HG03565 (cell line): ENCODE measurements around the gene FGD6.
"Not testable (repeated sequence)": the region's sequence is repeated elsewhere in the genome, so short reads cannot be mapped to it uniquely, and the experiment has no call there.

Experiments used
- ATAC-seq: cut with Tn5 transposase; IDR thresholded peaks from one replicate; pipeline ENCODE4 v1.9.1; 2021; ENCODE audit warnings: mild to moderate bottlenecking, moderate library complexity; ENCODE audit not compliant: unreplicated experiment

Gene FGD6

DNA sequence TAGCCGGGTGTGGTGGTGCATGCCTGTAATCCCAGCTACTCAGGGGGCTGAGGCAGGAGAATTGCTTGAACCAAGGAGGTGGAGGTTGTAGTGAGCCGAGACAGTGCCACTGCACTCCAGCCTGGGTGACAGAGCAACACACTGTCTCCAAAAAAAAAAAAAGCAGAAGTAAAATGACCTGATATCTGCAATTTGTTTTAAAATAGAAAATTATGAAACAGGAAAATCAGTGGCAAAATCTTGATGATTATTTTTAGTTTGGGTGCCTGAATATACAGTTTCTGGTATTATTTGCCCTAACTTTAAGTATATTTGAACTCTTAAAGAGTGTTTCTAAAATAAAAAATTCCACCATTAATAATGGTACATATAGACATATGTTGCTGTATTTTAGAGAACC, 121.4 kb downstream of the FGD6 start:
- ATAC-seq = not testable (repeated sequence)

DNA sequence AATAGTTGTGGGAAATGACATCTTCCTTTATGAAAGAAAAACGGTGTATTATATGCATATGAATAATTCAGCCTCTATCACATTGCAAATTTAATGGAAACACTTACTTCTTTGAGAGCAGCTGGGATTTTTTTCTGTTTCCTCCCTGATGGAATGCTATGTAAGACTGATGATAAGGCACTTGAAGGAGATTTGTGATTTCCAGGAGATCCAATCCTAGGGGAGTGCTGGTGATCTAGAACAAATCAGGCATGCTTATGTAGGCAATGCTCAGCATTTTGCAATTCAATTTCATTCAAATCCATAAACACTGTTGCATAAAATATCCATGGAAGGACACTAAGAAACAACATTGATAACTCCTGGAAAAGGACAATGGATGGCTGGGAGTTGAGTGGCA, 127.8 kb downstream of the FGD6 start:
- no peak for ATAC-seq

DNA sequence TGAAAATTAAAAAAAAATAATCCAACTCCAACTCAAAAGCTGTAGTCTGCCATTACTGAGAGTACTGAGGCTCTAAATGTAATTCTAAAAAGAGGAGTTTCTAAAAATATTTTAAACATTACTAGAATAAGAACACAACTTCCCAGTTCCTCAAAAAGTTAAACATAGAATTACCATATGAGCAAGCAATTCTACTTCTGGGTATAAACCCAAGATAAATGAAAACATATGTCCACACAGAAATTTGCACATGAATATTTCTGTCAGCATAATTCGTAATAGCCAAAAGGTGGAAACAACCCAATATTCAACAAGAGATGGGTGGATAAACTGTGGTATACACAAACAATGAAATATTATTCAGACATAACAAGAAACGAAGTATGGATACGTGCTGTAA, 128.9 kb downstream of the FGD6 start:
- ATAC-seq = peak; percentile 57

DNA sequence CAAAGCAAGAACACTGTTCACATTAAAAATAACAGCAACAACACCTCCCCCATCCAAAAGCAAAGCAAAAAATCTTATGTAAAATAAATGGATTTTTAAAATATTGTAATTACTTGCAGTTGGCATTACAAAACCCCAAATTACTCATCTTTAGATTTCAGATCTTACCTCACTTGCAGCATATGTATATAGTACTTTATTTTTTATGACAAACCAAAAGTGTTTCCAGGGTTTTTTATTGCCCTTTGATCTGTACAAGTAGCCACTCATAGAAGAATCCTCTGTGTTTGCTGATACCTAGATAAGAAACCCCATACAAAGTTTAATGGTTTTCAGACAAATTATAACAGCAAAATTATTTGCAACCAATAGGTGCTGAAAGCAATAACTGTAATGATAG, 131.7 kb downstream of the FGD6 start:
- no peak for ATAC-seq

DNA sequence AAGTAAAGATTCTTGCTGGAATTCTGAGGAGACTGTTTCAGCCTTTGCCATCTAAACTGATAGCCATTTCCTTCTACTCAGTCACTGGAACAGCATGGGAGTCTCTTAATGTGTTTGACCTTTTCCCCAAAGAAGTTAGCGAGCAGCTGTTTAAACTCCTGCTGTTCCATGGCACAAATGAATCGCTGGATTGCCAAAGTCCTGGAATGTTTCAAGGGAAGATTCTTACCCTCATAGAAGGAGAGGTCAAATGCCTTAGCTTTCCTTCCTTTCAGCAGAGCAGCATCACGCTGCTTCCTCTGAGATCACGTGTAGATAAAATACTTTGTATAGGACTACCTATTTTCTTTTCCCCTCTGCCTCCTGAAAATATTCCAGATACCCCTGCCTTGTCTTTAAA, 133.3 kb downstream of the FGD6 start:
- no peak for ATAC-seq

DNA sequence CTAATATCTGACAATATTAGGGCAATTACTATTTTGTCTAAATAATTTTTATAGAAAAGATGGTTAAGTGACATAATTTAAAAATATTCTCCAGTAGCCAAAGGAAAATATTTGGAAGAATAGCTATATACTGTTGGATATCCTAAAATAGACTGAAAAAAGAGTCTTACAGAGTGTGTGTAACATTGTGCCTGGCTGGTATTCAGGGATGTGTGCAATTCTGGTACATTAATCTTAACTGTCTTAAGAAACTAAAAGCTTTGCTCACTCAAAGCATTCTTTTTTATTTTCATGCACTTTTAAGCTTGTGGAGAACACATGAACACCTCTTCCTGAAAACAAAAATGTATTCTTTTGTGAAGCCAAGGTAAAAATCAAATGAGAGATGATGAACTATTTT, 133.8 kb downstream of the FGD6 start:
- no peak for ATAC-seq

DNA sequence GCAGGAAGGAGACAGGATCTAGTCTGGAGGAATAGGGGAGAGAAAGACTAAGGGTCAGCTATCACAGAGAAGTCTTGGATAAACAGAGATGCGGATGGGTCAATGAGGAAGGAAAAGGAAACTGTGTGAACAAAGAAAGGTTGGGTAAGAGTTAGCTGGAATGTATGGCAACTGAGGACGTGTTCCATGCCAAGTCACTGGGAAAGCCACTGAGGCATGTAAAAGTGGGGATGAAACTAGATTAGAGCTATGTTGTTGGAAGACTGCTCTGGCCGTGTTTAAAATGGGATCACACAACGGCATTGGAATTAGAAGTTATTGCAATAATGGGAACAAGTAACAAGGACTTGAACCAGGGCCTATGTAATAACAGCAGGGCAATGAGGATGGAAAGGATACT, 139.9 kb downstream of the FGD6 start:
- ATAC-seq = no peak

DNA sequence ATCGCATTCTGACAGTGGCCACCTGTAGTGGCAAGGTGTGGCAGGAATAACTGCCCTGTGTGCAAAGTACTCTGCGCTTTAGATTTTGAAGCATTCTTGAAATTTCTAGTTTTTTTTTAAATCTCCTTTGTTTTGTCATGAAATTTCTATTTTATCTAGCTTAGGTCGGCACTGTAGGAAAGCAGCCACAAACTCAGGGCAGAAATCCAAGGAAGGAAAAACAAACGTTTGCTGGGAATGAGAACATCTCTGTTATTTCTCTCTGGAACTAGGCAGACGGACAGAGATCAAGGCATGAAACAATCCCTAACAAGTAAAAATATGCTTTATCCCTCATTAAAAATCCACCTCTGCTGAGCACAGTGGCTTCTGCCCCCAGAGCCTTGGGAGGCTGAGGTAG, 142.5 kb downstream of the FGD6 start:
- no peak for ATAC-seq

DNA sequence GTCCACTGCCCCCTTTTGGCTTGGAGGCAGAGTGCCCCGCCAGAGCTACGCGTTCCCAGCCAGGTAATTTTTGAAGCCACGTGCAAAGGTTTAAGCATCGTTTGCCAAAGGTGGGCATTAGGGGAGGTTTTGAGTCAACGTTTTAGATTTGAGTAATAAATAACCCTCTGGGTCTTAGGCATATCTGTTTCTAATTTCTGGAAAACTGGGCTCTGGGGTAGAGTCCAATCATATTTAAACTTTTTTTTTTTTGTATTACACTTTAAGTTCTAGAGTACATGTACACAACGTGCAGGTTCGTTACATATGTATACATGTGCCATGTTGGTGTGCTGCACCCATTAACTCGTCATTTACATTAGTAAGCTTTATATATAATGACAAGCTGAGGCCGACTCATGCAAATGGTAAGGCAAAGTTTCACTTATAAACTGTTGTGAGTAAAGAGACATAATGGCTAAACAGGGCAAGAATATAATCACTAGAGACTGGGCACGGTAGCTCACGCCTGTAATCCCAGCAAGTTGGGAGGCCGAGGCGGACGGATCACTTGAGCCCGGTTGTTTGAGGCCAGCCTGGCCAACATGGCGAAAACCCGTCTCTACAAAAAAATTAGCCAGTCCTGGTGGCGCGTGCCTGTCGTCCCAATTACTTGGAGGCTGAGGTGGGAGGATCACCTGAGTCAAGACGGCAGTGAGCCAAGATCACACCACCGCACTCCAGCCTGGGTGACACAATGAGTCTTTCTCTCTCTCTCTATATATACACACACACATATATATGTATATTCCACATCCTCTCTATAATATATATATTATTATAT, 143.4 kb downstream of the FGD6 start:
- no peak for ATAC-seq

DNA sequence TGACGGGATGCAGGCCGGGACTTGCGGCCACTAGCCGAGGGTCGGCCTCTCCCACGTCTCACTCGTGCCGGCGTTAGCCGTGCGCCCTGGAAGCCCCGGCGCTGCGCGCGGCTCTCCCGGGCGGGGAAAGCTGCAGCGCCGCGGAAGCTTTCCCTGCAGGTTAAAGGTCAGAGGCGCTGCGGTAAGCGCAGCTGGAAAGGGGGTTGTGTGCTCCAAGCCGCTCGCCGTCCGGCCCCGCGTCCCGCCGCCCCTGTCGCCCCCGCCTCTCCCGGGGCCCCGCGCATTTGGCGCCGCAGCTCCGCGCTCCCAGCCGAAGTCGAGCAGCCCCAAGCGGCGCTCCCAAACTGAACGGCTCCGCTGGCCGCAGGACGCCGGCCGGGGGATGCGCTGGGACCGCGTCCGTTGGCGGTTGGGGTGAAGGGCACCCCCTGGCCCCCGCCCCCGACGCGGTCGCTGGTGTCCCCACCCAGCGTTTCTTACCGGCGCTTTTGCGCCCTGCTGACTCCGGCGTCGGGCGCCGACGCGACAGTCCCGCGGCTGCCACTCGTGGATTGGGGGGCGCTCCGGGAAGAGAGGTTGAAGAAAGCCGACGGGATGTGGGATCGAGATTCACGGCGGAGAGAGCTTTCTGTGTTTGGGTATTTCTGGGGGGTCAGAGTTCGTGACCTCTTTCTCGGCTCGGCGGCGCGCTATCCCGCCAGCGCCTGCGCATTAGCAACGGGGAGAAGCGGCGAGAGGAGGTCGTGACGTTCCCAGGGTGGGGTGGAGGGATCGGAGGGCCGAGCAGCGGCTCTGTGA, 144.2 kb downstream of the FGD6 start, which contains the start of gene NR2C1:
NR2C1 (minus strand) TSS at position 719 of the 798 bp plus-strand sequence. CDS start 6,234 bp downstream, outside the sequence.
- peak; percentile 87 for ATAC-seq

DNA sequence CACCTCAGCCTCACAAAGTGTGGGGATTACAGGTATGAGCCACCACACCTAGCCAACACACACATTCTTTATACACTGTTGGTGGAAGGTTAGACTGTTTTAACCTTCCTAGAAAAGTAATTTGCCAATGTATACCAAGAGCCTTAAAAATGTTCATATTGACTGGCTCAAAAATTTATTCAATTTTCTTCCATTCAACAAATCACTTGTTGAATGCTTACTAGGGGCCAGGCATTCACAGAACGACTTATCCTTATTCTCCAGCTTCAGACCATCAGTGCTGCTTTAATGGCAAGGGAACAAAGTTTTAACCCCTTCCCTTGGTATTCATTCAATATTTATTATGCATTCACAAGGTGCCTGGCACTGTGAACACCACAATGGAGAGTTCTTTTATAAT, 146.9 kb downstream of the FGD6 start:
- ATAC-seq = no peak

DNA sequence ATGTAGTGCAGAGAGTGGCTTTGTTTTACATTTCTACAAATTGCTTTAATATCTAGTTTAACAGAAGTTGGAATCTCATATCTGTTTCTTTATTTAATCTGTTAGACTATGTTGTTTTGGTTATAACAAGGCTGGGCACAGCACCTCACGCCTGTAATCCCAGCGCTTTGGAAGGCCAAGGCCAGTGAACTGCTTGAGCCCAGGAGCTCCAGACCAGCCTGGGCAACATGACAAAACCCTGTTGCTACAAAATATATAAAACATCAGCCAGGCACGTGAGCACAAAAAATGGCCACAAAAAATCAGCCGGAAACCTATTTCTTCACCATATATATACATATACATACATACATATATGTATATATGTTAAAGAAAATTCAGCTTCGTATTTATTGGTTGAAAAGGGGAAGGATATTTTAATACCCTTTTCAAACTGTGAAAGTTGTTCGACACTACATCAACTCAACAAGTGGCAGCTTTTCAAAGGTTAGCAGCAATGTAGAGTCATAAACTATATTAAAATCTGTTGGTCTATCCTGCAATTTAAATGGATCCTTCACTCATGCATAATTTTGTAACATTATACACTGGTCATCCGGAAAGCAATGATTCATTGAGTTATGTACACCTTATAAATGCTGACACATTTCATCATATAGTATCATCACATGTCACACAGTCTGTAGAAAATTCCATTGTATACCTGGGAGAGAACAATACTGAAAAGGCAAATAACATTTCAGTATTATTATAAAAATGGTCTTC, 151.0 kb downstream of the FGD6 start:
- ATAC-seq = no peak

DNA sequence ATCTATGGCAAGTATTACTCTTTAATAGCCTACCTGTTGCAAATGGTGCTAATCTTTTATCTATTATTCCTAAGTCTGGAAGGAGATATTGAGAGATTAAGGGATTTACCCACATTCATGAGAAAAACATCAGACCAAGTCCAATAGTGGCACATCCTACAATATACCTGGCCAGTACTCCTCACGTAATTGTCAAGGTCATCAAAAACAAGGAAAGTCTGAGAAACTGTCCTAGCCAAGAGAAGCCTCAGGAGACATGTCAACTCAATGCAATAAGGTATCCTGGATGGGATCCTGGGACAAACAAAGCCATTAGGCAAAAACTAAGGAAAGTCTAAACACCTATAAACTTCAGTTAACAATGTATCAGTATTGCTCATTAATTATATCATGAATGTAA, 156.3 kb downstream of the FGD6 start:
- ATAC-seq = no peak

DNA sequence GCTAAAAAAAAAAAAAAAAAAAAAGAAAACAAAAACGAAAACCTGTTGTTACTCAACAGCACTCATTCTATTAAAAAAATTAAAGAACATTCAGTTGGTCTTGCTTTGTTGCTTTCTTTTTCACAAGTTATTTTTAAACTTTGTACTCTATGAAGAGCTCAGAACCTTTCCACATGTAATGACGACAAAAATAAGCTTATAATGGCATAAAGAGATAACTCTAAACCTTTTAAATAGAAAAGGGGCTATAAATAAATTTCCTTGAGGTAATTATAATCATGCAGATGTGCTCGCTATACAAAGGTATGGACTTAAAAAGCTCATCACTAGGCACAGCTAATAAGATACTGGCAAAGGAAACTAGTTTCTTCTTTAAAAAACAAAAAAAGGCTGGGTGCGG, 157.3 kb downstream of the FGD6 start:
- ATAC-seq = no peak

DNA sequence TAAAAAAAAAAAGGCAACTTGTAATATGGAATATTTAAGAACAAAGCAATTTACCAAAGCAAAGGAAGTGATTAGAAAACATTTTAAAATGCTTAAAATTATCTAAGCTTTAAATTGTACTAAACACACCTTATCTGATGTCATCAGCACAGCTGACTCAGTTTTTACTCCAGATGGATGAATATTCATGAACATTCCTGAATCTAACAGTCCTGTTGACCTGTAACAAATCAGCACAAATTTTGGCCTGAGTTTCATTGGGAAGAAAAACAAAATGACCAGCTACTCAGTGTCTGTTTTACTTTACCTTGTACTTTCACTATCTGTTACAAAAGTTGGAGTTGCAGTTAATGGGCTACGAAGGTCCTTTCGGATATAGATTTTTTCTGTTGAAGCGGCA, 159.8 kb downstream of the FGD6 start:
- ATAC-seq = no peak

DNA sequence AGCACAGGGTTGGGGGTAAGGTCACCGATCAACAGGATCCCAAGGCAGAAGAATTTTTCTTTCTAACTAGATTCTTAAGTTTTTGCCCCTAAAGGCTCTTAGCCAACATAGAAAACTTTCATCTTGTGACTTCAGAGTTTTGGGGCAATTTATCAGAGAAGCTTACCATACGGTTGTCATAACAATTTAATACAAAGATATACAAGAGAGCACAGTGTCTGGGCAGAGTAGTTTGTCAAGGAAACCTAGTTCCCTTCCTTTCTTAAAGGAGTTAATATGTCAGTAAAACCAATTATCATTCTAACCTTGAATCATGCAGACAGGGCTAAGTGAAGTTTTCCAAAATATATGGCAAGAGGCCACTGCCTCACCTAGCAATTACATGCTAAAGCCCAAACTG, 162.2 kb downstream of the FGD6 start:
- ATAC-seq = no peak

DNA sequence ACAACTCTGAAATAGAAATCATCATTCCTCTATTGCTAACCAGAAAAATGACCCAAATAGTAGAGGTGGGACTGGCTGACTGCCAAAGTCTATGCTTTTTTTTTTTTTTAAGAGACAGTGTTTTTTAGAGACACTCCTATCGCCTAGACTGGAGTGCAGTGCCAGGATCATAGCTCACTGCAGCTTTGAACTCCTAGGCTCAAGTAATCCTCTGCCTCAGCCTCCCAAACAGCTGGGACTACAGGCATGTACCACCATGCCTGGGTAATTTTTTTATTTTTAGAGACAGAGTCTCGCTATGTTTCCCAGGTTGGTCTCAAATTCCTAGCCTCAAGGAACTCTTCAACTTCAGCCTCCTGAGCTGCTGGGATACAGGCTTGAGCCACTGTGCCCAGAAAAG, 163.1 kb downstream of the FGD6 start:
- ATAC-seq = no peak

DNA sequence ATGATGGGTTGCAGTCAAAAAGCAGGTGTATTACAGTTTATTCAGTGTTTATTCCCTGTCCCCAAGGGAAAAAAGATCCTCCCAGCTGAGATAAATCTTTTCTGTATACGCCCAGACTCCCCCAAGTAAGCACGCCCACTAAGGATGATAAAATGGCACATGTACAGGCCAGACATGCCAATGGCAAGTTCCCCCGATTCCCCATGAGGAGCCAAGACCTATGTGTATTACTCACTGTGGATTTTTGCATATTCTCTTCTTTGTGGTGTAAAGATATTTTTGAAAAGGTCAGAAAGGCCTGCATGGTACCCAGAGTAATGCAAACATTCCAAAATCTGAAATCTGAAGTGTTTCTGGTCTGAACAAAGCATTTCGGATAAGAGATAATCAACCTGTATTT, 166.0 kb downstream of the FGD6 start:
- ATAC-seq = no peak

DNA sequence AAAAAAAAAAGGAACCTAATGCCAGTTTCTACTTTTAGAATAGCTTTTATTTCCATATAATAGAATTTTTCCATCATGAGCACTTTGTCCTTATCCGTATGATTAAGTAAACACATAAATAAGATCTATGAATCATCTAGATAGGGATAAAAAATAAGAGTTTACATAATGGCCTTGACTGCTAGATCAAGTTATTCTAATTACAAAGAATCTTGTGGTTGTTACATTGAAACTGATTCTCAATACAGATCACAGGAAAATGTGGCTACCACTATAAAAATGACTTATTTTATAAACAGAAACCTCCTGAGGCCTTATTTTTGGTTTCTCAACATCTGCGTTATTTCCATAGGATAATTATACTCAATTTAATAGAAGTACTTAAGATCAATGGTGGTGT, 179.4 kb downstream of the FGD6 start:
- ATAC-seq = no peak

DNA sequence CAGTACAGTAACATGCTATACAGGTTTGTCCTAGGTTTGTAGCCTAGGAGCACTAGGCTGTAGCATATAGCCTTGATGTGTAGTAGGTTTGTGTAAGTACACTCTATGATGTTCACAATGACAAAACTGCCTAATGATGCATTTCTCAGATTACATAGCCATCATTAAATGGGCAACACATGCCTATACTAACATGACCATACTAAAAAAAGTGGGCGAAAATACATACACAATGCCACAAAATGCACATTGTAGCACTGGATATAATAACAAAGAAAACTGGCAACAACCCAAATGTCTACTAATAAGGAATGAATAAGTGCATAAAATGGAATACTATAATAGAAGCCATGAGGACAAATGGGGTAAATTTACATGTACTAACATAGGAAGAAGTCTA, 182.5 kb downstream of the FGD6 start:
- ATAC-seq = no peak
